ENCODE data around the gene NALCN.

DNA sequence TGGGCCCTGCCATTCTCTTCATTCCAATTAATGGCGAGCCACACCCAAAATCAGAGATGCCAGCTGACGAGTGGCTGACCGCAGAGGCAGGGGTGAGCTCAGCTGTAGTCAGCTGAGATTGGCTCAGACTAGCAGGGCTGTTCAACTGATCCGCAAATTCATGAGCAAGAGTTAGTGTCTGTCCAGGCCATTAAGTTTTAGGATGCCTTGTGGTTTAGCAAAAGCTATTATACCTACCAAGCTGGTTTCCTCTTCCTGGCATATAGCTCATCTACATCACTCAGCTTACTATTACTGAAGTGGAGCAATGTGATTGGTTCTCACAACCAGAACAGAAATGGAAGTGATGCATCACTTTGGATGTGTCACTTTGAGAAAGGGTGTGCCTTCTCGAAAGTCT lies 148.7 kb downstream of the NALCN start:
- TF ChIP-seq, protein P1, sequence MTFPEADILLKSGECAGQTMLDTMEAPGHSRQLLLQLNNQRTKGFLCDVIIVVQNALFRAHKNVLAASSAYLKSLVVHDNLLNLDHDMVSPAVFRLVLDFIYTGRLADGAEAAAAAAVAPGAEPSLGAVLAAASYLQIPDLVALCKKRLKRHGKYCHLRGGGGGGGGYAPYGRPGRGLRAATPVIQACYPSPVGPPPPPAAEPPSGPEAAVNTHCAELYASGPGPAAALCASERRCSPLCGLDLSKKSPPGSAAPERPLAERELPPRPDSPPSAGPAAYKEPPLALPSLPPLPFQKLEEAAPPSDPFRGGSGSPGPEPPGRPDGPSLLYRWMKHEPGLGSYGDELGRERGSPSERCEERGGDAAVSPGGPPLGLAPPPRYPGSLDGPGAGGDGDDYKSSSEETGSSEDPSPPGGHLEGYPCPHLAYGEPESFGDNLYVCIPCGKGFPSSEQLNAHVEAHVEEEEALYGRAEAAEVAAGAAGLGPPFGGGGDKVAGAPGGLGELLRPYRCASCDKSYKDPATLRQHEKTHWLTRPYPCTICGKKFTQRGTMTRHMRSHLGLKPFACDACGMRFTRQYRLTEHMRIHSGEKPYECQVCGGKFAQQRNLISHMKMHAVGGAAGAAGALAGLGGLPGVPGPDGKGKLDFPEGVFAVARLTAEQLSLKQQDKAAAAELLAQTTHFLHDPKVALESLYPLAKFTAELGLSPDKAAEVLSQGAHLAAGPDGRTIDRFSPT (tag by site-specific recombination; IDR thresholded peaks at IDR 0.05): no peak
- TF ChIP-seq ZEB2 (tag by site-specific recombination; IDR thresholded peaks at IDR 0.05) (no peak), ZNF549 (tag by site-specific recombination; IDR thresholded peaks at IDR 0.05) (no peak), ZNF121 (tag by site-specific recombination; IDR thresholded peaks at IDR 0.05) (no peak), ZNF768 (tag by site-specific recombination; IDR thresholded peaks at IDR 0.05) (no peak), ZNF175 (tag by site-specific recombination; IDR thresholded peaks at IDR 0.05) (no peak), ZNF747 (tag by site-specific recombination; IDR thresholded peaks at IDR 0.05) (no peak), ZNF341 (tag by site-specific recombination; IDR thresholded peaks at IDR 0.05; ENCODE audit: low read depth) (no peak)
- TF ChIP-seq, protein P2, sequence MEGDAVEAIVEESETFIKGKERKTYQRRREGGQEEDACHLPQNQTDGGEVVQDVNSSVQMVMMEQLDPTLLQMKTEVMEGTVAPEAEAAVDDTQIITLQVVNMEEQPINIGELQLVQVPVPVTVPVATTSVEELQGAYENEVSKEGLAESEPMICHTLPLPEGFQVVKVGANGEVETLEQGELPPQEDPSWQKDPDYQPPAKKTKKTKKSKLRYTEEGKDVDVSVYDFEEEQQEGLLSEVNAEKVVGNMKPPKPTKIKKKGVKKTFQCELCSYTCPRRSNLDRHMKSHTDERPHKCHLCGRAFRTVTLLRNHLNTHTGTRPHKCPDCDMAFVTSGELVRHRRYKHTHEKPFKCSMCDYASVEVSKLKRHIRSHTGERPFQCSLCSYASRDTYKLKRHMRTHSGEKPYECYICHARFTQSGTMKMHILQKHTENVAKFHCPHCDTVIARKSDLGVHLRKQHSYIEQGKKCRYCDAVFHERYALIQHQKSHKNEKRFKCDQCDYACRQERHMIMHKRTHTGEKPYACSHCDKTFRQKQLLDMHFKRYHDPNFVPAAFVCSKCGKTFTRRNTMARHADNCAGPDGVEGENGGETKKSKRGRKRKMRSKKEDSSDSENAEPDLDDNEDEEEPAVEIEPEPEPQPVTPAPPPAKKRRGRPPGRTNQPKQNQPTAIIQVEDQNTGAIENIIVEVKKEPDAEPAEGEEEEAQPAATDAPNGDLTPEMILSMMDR (tag by site-specific recombination; IDR thresholded peaks at IDR 0.05): no peak
- TF ChIP-seq, protein P3, sequence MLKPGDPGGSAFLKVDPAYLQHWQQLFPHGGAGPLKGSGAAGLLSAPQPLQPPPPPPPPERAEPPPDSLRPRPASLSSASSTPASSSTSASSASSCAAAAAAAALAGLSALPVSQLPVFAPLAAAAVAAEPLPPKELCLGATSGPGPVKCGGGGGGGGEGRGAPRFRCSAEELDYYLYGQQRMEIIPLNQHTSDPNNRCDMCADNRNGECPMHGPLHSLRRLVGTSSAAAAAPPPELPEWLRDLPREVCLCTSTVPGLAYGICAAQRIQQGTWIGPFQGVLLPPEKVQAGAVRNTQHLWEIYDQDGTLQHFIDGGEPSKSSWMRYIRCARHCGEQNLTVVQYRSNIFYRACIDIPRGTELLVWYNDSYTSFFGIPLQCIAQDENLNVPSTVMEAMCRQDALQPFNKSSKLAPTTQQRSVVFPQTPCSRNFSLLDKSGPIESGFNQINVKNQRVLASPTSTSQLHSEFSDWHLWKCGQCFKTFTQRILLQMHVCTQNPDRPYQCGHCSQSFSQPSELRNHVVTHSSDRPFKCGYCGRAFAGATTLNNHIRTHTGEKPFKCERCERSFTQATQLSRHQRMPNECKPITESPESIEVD (tag by site-specific recombination; IDR thresholded peaks at IDR 0.05): no peak

Data from HEK293 (cell line).